HepG2 (cell line): ENCODE data around the gene GBA2.

Source experiments
- POLR2A ChIP-seq, 2 experiments: IDR thresholded peaks; 2 replicates each; pipeline ENCODE4 v1.6.1; 2011; ENCODE audit warnings: low read depth in 2 of 2, low read length in 2 of 2, mild to moderate bottlenecking in 1 of 2, moderate library complexity in 1 of 2; ENCODE audit not compliant: insufficient read depth in 1 of 2
- RAD21 ChIP-seq: fragments of 450-650 bp; formaldehyde crosslinking; IDR thresholded peaks from 2 replicates; pipeline ENCODE4 v1.5.0; 2020; ENCODE audit warnings: mild to moderate bottlenecking
- RBM22 ChIP-seq: fragments of 200-400 bp; formaldehyde crosslinking; optimal IDR thresholded peaks from 2 replicates; pipeline ENCODE3; 2017; ENCODE audit warnings: mild to moderate bottlenecking, low read length, moderate library complexity
- SMC3 ChIP-seq: IDR thresholded peaks from 2 replicates; pipeline ENCODE4 v1.6.1; 2011; ENCODE audit warnings: low read length, improper control_type of control experiment
- ZFX ChIP-seq: sonication (generic); formaldehyde crosslinking; IDR thresholded peaks from 2 replicates; pipeline ENCODE4 v1.4.0; 2020; ENCODE audit warnings: mild to moderate bottlenecking, low read depth, missing genetic modification reagents, moderate library complexity
- ZNF10 ChIP-seq: sonication (generic); formaldehyde crosslinking; IDR thresholded peaks from 2 replicates; pipeline ENCODE4 v1.4.0; 2020; ENCODE audit warnings: mild to moderate bottlenecking, low read depth, missing genetic modification reagents, borderline replicate concordance
- ZNF292 ChIP-seq: sonication (generic); formaldehyde crosslinking; IDR thresholded peaks from 2 replicates; pipeline ENCODE4 v1.8.1; 2022; ENCODE audit warnings: mild to moderate bottlenecking, low read depth, missing genetic modification reagents, borderline replicate concordance
- ZNF816 ChIP-seq: sonication (generic); formaldehyde crosslinking; IDR thresholded peaks from 2 replicates; pipeline ENCODE4 v1.8.0; 2022; ENCODE audit warnings: missing genetic modification reagents, mild to moderate bottlenecking, borderline replicate concordance
- TF ChIP-seq, protein P1 (sequence below): fragments of 450-650 bp; IDR thresholded peaks from 2 replicates; pipeline ENCODE4 v1.6.1; 2017
- TF ChIP-seq, protein P2 (sequence below): sonication (generic); formaldehyde crosslinking; IDR thresholded peaks from 2 replicates; pipeline ENCODE4 v1.5.0; 2020; ENCODE audit warnings: mild to moderate bottlenecking, missing genetic modification reagents, moderate library complexity

DNA sequence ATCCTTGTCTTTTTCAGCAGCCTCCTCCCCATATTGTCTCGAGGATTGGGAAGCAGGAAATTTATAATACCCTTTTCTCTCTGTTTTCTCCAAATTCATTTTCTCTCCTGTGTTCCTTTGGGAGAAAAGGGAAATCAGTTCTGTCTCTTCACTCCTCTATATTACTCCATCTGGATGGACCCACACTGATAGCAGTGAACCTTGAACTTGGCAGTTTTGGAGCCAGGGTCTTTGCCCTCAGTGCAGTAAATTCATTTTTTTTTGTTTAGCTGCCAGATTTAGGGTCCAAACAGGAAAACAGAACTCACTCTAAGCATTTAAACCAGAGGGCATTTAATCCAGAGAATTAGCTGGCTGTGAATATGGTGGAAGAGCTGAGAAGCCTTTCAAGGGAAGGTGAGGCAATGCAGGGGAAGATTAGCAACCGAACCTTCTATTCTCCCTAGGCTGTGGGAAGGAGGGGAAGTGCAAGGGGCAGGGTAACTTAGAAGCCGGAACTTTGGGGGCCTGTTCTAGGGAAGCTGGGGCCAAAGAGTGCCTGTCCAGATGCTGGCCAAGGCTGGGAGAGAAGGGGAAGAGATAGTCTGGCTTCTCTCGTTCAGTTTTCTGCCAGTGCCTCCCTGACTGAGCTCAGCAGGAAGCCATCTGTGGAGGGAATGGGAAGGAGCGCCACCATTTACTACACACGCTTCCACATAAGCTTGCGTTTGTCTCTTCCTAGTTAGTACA, 26.0 kb upstream of the GBA2 start:
- TF ChIP-seq ZFX (no peak), ZNF10 (CRISPR knock-in tag) (no peak), SMC3 (no peak), POLR2A (IDR thresholded peaks at IDR 0.05; ENCODE audit: insufficient read depth in 1 of 2, low read depth in 2 of 2, low read length in 2 of 2) (no peak), ZNF816 (CRISPR knock-in tag) (no peak), RAD21 (CRISPR knock-in tag) (no peak), RBM22 (no peak), ZNF292 (CRISPR knock-in tag) (no peak)
- TF ChIP-seq, protein P1, sequence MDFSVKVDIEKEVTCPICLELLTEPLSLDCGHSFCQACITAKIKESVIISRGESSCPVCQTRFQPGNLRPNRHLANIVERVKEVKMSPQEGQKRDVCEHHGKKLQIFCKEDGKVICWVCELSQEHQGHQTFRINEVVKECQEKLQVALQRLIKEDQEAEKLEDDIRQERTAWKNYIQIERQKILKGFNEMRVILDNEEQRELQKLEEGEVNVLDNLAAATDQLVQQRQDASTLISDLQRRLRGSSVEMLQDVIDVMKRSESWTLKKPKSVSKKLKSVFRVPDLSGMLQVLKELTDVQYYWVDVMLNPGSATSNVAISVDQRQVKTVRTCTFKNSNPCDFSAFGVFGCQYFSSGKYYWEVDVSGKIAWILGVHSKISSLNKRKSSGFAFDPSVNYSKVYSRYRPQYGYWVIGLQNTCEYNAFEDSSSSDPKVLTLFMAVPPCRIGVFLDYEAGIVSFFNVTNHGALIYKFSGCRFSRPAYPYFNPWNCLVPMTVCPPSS, result no peak
- TF ChIP-seq, protein P2, sequence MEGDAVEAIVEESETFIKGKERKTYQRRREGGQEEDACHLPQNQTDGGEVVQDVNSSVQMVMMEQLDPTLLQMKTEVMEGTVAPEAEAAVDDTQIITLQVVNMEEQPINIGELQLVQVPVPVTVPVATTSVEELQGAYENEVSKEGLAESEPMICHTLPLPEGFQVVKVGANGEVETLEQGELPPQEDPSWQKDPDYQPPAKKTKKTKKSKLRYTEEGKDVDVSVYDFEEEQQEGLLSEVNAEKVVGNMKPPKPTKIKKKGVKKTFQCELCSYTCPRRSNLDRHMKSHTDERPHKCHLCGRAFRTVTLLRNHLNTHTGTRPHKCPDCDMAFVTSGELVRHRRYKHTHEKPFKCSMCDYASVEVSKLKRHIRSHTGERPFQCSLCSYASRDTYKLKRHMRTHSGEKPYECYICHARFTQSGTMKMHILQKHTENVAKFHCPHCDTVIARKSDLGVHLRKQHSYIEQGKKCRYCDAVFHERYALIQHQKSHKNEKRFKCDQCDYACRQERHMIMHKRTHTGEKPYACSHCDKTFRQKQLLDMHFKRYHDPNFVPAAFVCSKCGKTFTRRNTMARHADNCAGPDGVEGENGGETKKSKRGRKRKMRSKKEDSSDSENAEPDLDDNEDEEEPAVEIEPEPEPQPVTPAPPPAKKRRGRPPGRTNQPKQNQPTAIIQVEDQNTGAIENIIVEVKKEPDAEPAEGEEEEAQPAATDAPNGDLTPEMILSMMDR (CRISPR knock-in tag), result no peak
